SW480 (cell line): Measurements from ENCODE around the gene ATP6AP1.
"Not testable (repeated sequence)": the region's sequence is repeated elsewhere in the genome, so short reads cannot be mapped to it uniquely, and the experiment has no call there.

ENCODE experiments used
- DNase-seq: peaks from one replicate; pipeline ENCODE4 v3.0.0-alpha.2; 2016; ENCODE audit warnings: low spot score

Gene ATP6AP1, protein sequence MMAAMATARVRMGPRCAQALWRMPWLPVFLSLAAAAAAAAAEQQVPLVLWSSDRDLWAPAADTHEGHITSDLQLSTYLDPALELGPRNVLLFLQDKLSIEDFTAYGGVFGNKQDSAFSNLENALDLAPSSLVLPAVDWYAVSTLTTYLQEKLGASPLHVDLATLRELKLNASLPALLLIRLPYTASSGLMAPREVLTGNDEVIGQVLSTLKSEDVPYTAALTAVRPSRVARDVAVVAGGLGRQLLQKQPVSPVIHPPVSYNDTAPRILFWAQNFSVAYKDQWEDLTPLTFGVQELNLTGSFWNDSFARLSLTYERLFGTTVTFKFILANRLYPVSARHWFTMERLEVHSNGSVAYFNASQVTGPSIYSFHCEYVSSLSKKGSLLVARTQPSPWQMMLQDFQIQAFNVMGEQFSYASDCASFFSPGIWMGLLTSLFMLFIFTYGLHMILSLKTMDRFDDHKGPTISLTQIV

DNA sequence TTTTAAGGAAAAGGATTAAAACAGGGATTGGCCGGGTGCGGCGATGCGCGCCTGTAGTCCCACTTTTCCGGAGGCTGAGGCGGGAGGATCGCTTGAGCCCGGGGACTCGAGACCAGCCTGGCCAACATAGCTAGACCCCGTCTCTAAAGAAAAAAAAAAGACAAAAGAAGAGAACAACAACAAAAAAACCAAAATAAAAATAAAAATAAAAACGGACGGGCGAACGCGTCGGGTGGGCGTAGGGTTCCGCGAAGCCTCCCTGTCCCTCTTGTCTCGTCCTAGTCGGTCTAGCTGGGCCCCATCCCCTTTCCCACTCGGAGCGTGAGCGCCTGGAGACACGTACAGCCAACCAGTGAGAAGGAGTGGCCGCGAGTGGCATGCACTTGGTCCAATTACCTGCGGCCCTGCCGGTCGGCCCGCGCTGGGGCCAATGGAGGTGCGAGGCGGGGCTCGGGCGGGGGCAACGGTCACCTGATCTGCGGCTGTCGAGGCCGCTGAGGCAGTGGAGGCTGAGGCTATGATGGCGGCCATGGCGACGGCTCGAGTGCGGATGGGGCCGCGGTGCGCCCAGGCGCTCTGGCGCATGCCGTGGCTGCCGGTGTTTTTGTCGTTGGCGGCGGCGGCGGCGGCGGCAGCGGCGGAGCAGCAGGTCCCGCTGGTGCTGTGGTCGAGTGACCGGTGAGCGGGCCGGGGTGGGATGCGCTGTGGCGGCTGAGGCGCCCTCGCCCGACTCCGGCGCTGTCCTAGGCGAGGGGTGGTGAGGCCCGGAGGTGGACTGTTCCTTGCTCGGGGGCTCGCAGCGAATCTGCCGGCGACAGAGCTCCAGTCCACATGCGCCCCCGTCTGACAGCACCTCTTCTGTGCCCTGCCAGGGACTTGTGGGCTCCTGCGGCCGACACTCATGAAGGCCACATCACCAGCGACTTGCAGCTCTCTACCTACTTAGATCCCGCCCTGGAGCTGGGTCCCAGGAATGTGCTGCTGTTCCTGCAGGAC lies at the start of gene ATP6AP1:
ATP6AP1 (plus strand) TSS at position 502 of the 996 bp plus-strand sequence; CDS start at position 518, 16 bp downstream.
- peak; percentile 92 for DNase-seq

DNA sequence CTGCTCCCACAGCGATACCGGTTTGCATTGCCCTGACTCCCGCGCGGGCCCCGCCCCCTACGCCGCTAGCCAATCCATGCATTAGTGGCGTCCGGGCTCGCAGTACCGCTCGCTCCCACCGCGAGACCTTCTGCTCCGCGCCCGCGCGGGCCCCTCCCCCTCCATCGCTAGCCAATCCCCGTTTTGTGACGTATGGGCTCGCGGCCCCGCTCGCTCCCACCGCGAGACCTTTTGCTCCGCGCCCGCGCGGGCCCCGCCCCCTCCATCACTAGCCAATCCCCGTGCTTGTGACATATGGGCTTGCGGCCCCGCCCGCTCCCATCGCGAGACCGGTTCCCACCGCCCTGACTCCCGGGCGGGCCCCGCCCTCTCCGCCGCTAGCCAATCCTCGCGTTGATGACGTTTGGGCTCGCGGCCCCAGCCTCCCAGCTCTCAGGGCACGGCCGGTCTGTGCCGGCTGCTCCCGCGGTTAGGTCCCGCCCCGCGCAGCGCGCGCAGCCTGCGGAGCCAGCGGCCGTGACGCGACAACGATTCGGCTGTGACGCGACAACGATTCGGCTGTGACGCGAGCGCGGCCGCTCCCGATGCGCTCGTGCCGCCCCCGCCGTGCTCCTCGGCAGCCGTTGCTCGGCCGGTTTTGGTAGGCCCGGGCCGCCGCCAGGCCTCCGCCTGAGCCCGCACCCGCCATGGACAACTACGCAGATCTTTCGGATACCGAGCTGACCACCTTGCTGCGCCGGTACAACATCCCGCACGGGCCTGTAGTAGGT lies 49.5 kb upstream of the ATP6AP1 start, which contains the start of gene EMD:
EMD (plus strand) TSS at position 497 of the 770 bp plus-strand sequence; CDS start at position 687, 190 bp downstream.
- peak; percentile 97 for DNase-seq

DNA sequence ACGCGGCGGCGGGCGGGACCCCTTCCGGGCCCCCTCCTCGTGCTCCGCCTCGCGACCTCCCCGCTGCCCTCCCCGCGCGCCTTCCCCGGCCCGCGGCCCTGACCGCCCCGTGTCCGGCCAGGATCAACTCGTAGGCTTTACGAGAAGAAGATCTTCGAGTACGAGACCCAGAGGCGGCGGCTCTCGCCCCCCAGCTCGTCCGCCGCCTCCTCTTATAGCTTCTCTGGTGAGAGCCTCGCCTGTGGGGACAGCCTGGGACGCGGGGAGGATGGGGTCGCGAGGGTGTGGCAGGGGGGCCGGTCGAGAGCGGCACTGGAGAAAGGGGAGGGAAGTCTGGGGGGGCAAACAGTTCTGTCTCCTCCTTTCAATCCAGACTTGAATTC lies 48.9 kb upstream of the ATP6AP1 start:
- no peak for DNase-seq

DNA sequence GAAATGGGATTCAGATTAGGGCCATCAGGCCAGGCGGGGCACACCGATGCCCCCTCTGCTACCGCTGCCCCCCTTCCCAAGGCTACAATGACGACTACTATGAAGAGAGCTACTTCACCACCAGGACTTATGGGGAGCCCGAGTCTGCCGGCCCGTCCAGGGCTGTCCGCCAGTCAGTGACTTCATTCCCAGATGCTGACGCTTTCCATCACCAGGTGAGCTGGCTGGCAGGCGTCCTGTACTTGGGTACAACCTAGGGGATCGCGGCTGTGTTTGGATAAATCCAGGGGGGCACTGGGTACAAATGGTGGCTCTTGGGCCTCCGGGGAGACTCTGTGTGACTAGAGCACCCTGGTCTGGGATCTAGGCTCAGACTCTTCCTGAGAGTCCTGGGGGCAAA lies 48.3 kb upstream of the ATP6AP1 start:
- no peak for DNase-seq

DNA sequence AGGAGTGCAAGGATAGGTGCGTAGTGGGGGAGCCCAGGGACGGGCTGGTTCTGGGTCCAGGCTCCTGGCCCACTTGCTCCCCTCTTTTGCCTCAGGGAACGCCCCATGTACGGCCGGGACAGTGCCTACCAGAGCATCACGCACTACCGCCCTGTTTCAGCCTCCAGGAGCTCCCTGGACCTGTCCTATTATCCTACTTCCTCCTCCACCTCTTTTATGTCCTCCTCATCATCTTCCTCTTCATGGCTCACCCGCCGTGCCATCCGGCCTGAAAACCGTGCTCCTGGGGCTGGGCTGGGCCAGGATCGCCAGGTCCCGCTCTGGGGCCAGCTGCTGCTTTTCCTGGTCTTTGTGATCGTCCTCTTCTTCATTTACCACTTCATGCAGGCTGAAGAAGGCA lies 47.7 kb upstream of the ATP6AP1 start:
- DNase-seq, result no peak

DNA sequence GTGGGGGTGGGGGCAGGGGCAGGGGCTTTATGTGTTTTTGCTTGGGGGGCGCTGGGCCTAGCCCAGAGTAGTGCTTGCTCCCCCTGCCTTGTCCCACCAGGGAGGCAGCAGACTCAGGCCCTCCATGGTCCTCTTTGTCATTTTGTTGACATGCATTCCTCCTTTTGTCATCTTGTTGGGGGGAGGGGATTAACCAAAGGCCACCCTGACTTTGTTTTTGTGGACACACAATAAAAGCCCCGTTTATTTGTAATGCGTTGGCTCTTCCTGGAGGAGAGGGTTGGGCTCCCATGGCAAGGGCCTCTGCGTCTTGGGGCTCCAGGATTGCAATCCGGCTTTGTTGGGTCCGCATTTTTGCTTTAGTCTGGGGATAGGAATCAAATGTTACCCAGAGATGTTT lies 47.2 kb upstream of the ATP6AP1 start:
- DNase-seq, result no peak

DNA sequence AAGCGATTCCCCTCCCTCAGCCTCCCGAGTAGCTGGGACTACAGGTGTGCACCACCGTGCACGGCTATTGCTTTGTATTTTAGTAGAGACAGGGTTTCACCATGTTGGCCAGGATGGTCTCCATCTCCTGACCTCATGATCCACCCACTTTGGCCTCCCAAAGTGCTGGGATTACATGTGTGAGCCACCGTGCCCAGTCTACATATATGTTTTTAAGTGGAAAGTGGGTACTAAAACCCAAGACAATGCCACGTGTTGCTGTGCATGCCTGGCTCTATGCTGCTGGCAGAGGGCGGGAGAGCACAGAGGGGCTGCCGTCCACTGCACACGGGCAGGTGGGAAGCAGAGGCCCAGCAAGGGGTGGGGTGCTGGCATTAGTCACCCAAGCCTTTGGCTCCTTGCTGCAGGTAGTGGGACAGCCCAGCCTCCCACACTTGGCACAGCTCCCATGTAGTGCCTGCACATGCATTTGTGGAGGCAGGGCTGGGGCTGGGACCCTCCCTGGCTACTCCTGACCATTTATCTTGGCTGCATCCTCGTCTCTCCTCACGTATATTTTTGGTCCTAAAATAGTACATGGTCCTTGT lies 45.9 kb upstream of the ATP6AP1 start:
- no peak for DNase-seq

DNA sequence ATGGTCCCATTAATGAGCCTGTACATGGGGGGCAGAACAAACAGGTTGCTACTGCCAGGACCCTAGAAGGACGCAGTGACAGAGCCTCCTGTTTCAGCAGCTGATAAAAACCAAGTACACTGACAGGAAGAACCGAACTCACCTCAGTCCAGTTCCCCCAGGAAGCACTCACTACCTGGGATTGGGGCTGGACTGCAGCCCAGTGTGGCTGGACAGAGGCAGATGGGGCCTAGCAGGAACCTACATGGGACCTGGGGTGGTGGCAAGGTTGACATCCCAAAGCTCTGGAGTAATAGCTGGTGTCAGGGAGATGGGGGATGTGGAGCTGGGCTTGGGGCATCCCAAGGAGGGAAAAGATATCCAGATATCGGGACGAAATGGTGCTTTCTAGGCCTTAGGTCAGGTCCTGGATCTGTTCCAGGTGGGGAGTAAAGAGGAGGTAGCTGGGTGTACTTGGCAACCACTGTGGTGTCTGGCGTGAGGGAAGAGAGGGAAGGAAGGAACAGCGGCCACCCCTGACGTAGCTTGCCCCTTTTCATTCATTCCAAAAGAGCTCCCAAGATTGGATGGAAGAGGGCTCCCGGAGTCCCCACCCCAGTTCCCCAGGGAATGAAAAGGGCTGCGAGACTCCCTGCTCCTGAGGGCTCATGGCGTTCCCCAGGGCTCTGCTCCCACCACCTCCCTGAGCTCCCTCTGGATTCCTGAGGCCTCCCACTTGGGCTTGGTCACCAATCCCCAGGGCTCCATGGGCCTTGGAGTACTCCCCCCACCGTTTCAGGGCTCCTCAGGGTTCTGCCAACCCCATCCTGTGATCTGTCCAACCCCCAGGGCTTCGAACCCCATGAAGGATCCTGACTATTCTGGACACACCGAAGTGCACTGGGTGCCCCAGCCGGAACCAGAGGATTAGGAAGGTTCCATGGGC lies 44.9 kb upstream of the ATP6AP1 start:
- DNase-seq, result no peak

DNA sequence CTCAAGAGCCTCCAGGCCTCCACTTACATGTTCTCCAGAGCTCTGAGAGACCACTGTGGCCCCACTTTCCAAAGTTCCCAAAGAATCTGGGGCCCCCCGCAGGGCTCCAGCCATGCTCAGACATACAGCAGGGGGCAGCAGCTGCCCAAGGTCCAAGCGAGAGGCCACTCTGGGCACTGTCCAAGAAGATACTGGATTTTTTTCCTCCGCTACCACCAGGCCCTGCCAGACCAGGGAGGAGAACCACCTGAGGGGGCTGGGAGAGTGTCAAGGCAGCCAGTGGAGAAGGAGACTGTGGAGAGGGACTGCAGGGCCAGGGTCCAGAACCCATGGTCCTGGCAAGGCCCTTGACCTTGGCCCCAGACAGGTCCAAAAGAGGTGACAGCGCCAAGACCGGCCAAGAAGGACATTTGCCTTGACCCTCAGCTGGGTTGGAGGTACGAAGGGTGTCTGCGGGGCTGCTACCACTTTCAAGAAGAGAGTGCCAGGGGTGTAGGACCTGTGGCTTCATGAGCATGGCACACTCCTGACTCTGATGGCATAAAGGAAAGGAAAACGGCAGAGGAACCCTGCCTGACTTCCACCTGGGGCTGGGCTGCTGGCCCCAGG lies 44.1 kb upstream of the ATP6AP1 start:
- DNase-seq, result no peak

DNA sequence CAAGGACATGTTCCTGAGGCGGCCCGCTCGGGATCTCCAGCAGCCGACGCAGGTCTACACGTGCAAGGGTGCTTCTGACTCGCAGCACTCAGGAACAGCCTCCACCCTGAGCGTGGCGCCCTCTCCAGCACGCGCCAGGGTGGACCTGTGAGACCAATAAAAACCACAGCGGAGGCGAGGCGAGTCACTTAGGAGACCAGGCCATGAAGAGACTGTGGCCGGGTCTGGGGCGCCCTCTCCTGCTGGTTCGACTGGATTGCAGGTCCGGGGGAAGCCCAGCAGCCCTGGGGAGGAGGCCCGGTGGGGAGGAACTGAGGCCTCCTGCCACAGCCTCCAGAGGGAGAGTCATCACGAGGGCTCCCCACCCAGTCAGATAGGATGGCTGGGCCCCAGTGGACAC lies 40.4 kb upstream of the ATP6AP1 start:
- not testable (repeated sequence) for DNase-seq

DNA sequence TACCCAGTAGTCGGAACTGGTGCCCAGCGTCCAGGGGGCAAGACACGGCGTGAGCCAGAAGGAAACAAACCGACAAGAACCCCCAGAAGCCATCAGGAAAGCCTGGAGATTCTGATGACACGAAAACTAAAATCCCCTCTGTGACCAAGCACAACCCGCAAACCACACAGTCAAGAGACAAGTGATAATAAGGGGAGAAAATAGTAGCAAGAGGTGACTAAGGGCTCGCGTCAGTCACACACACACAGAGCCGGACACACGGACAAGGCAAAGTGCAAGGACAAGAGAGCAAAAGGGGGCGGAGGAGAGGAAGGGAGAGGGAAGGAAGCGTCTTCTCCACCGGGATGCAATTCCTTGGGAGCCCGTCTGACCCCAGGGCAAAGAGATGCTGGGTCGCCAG lies 39.8 kb upstream of the ATP6AP1 start:
- not testable (repeated sequence) for DNase-seq

DNA sequence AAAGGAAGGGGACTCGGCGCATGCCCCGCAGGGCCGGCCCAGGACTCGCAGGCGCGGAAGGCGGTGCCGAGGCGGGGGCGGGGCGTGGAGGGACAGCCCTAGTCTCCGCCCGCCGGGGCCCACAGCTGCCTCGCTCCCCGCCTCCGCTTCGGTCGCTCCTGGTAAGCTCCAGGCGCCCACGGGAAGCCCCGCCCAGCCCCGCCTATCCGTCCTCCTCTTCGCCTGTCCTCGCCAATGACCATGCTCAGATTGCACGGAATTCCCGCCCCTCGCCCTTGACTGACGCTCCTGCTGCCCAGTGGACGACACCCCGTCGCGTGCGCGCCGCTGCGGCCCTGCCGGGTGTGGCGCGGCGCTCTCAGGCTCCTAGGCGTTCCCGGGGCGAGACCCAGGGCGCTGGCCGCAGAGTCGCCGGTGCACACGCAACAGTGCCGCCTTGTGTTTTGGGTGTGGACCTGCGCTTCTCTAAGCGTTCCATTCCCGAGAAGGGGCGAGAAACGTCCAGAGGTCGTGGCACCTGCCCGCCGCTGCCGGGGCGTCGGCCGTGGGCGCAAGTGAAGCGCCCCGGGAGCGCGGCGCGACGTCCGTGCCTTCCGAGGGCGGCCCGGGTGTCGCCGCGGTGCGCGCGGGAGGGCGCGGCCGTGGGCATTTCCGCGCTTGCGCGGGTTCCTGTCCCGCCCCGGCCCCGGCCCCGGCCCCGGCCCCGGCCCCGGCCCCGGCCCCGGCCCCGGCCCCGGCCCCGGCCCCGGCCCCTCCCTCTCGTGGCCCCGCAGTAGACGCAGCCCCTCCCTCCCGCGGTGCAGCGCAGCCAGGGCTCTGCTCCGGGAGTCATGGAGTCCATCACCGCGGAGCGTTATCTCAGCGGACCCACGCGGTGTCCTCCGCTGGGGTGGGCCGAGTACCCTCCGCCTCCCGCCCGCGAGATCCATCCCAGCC lies 38.4 kb upstream of the ATP6AP1 start:
- DNase-seq, result not testable (repeated sequence)

DNA sequence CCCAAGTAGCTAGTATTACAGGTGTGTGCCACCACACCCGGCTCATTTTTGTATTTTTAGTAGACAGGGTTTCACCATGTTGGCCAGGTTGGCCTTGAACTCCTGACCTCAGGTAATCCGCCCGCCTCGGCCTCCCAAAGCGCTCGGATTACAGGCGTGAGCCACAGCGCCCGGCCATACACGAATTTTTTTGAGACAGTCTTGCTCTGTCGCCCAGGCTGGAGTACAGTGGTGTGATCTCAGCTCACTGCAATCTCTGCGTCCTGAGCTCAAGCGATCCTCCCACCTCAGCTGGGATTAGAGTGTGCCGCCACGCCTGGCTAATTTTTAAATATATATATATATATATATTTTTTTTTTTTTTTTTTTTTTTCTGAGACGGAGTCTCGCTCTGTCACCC lies 32.1 kb upstream of the ATP6AP1 start:
- DNase-seq, result not testable (repeated sequence)

DNA sequence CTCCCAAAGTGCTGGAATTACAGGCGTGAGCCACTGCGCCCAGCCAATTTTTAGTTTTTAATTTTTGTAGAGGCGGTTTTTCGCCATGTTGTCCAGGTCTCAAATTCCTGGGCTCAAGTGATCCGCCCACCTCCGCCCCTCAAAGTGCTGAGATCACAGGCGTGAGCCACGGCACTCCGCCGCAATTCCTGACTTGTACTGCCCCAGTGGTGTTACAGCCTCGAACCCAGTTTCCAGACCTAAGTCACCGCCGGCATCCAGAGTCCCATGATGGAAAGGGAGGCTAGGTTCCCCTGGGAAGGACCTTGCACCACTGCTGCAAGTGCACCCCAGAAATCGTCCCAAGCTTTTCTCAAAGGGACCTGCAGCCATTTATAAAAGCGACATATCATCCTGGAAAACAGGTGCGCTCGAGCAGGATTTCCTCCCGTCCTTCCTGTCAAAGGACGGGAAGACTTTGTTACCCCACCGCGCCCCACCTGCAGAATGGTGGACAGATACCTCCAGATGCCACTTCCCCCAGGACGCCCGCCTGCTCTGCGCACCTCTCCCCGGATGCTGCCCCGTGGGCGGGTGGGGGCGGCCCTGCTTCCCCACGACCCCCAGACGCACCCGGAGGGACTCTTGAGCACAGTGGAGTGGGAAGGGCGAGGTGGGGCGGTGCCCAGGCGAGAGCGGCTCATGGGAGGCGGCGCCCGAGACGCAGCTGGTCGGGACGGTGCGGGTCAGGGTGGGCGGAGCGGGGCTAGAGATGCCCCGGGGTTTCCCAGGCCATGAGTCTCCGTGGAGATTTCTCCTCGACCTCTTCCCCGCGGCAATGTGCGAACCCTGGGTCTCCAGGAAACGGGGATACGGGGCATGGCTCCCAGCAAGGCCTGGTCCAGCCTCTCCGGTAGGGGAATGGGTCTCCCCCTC lies 31.2 kb upstream of the ATP6AP1 start:
- peak; percentile 78 for DNase-seq

DNA sequence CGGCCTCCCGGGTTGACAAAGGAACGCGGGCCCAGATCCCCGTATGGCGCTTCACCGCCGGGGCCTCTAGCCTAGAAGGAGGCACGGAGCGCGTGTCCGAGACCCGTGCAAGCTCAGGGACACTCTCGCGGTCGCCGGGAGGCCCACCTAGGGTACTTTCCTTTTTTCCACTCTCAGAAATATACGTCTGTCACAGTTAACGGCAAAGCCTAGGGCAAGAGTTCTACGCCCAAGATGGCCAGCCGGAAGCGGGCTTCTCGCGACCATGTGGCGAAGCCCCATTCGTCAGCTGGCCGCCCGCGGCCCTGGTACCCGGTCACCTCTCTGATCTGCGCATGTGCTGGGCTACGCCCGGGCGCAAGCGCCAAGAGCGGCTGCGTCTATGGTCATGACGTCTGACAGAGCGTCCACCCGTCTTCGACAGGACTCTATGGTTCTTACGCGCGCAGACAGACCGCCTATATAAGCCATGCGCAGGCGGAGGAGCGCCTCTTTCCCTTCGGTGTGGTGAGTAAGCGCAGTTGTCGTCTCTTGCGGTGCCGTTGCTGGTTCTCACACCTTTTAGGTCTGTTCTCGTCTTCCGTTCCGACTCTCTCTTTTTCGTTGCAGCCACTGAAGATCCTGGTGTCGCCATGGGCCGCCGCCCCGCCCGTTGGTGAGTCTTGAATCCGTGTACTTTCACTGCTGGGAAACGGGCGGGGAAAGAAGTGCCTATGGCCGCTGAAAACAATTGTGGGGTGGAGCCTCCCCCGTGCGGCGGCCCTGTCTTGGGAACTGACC lies 30.4 kb upstream of the ATP6AP1 start, which contains the start of gene RPL10:
RPL10 (plus strand) TSS at position 490 of the 780 bp plus-strand sequence; CDS start at position 633, 143 bp downstream.
- peak; percentile 96 for DNase-seq

DNA sequence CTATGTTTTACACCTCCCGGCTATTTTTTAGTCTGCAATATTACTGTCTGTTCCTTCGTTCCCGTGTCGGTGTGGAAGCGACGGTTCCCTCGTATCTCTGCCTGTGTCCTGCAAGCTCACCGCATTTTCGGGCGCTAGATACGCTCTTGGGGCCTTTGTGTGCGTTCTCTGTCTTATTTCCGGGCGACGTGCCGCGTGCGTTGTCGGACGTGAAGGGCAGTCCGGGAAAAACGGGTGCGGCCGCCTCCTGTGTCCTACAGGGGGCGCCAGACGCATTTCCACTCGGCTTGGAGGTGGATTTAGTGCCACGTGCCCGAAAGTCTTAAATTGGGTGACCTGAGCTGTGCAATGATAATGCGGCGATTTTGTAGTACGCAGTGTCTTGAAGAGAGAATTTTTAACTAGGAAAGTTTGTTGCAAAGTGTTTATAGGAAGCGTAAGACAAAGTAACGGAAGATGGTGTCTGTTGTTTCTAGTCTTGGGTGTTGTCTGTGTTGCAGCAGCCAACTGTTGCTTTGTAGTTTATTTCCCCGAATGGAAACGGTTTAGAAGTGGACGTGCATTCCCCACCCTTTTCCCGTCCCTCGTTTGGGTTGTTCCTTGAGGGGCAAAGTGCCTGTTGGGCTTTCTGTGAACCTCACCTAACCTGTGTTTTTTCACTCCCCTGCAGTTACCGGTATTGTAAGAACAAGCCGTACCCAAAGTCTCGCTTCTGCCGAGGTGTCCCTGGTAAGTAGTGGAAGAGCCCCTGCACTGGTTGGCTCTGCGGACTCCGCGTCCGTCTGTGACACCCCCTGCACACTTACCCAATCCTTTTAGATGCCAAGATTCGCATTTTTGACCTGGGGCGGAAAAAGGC lies 29.6 kb upstream of the ATP6AP1 start:
- DNase-seq, result peak; percentile 79
